NB4 (cell line): ENCODE results near the gene PCGF3.

ENCODE experiments used
- MYC ChIP-seq: IDR thresholded peaks from 2 replicates; pipeline ENCODE4 v1.6.1; 2011; ENCODE audit warnings: low read depth, low read length
- POLR2A ChIP-seq: IDR thresholded peaks from 2 replicates; pipeline ENCODE4 v1.6.1; 2011; ENCODE audit warnings: mild to moderate bottlenecking; ENCODE audit not compliant: insufficient read length; ENCODE audit errors: extremely low read depth
- TF ChIP-seq, protein P1 (sequence below): IDR thresholded peaks from one replicate; pipeline ENCODE4 v1.5.1; 2012; ENCODE audit warnings: low read depth, low read length

DNA sequence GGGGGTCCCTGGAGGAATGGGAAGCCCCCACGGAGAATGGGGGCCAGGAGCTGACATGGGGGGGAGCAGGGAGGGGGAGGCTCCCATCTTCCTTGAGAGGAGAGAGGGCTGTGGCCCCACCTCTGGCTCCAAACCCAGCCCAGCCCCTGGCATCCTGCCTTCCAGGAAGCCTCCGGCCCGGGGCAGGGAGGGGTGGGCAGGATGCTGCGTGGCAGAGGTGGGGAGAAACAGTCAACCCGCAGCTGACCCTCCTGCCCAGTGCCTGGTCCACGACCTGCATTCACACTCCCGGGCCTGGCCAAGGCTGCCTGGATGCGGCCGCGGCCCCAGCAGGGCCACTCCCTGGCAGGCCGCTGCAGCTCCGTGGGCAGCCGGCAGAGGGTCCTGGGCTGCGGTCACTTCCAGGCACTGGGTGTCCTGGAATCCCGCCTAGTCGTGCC is 81.2 kb downstream of the PCGF3 start:
- TF ChIP-seq, protein P1, sequence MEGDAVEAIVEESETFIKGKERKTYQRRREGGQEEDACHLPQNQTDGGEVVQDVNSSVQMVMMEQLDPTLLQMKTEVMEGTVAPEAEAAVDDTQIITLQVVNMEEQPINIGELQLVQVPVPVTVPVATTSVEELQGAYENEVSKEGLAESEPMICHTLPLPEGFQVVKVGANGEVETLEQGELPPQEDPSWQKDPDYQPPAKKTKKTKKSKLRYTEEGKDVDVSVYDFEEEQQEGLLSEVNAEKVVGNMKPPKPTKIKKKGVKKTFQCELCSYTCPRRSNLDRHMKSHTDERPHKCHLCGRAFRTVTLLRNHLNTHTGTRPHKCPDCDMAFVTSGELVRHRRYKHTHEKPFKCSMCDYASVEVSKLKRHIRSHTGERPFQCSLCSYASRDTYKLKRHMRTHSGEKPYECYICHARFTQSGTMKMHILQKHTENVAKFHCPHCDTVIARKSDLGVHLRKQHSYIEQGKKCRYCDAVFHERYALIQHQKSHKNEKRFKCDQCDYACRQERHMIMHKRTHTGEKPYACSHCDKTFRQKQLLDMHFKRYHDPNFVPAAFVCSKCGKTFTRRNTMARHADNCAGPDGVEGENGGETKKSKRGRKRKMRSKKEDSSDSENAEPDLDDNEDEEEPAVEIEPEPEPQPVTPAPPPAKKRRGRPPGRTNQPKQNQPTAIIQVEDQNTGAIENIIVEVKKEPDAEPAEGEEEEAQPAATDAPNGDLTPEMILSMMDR = no peak
- no peak for TF ChIP-seq POLR2A
- no peak for TF ChIP-seq MYC
